CD4-positive, alpha-beta T cell treated with Interleukin-2 at 100 ng/mL for 4 hours (primary cell): ENCODE data around the gene TSPO2.

Source experiments
- DNase-seq: peaks from one replicate; pipeline ENCODE4 v3.0.0-alpha.2; 2020; ENCODE audit warnings: low spot score

TSPO2 gene

DNA sequence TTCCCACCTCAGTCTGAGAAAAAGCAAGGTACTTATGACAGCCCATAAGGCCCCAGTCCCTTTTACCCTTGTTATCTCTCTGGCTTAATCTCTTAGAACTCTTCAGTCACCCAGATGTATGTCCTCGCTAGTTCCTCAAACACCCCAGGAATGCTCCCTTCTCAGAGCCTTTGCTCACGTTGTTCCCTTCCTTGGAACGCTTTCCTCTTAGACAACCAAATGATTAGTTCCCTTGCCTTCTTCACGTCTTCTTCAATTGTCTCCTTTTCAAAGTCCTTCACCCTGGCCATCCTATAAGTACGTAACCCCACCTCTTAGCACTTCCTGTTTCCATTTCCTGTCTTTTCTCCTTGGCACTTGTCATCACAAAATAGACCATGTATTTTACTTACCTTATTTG, 9.6 kb downstream of the TSPO2 start:
- no peak for DNase-seq

DNA sequence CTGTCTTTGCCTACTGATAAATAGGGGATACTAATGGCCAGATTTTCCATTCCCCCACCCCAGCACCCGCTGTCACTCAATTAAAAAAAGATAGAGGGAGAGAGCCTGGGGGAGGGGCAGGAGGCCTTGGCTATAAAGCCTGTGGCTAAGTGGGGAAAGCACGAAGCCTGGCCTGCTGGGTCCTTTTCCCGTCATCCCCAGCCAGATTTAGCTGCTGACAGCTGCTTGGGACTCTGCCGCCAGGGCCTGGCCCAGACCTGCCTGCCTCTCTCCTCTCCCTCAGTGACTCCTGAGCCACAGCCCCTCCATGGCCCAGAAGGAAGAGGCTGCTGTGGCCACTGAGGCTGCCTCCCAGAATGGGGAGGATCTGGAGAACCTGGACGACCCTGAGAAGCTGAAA, 10.8 kb downstream of the TSPO2 start, which contains the start of gene APOBEC2:
Gene APOBEC2 (plus strand): TSS at position 162 of the 400 bp plus-strand sequence. CDS start 146 bp downstream, at position 308.
- DNase-seq, result no peak

GRCh38 chr6:41054511-41054910, 12.2 kb downstream of the TSPO2 start:
- no peak for DNase-seq

DNA sequence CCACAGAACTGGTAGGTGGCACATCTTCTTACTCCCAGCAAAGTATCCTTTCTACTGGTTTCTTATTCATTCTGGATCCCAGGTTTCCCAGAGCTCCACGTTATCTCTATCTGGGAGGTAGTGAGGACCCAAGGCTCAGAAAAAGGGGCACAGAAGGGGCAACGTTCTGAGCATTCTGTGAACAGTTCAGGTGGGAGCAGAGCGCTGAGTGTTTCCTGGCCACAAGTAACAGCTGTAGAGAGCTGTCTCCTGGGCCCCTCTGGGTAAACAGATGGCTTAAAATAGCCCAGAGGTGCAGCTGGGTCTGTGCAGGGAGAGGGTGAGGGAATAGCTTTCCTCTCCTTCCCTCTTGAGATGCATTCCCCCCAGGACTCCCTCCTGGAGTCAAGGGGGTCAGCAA, 12.9 kb downstream of the TSPO2 start:
- no peak for DNase-seq

DNA sequence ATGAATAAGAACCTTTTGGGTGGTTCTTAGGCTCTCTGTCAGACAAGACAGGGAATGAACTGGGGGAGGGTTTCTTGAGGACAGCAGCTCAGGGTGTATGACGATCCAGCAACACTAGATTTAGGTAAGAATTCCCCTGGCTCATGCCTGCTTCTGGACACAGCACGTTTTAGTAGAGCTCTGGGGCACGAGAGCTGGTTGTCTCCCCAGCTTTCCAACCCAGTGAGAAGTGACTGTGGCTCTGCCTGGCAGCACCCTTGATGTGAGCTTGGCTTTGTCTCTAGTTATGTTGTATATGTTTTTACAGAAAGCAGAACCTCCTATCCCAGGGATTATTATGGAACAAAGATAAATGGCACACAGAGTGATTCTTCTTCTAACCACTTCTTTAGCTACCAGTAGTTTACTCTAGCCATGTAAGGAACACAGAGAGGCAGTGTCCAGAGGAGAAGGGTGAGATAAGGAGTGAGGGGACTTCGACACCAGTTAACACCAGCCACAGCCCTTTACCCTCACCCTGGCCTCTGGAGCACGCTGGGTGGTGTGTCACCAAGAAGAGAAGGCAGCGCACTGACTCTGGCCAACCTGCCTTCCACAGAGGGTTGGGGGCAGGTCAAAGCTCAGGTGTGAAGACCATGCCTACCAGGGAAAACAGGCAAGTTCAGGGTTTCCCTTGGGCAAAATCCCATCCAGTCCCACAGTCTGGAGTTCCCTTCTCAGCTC, 14.7 kb downstream of the TSPO2 start:
- no peak for DNase-seq

GRCh38 chr6:41058783-41059181, 16.5 kb downstream of the TSPO2 start:
- DNase-seq, result no peak

DNA sequence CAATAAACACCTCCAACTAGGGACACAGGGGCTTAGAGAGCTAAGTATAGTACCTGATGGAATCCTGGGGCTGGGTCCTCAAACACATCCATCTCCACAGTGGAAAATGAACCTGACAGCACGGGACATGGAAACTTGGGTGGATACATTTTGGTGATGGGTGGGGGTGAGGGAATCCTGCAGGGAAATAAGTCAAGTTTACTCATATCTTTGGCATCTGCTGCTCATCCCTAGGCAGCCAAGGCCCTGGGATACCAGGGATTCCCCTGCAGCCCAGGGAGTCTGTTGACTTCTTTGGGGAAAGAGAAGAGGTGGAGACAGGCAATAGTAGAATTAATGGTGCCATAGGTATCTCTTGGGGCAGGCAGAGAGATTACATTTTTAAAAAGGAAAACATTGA, 17.3 kb downstream of the TSPO2 start:
- DNase-seq, result no peak

DNA sequence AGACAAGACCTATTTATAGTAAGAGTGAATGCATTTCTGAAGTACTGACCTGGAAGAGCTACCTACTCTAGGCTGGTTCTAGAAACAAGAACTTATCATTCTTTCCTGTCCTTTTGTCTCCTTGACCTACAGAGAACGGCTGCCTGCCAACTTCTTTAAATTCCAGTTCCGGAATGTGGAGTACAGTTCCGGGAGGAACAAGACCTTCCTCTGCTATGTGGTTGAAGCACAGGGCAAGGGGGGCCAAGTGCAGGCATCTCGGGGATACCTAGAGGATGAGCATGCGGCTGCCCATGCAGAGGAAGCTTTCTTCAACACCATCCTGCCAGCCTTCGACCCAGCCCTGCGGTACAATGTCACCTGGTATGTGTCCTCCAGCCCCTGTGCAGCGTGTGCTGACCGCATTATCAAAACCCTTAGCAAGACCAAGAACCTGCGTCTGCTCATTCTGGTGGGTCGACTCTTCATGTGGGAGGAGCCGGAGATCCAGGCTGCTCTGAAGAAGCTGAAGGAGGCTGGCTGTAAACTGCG, 19.0 kb downstream of the TSPO2 start:
- DNase-seq, result no peak

DNA sequence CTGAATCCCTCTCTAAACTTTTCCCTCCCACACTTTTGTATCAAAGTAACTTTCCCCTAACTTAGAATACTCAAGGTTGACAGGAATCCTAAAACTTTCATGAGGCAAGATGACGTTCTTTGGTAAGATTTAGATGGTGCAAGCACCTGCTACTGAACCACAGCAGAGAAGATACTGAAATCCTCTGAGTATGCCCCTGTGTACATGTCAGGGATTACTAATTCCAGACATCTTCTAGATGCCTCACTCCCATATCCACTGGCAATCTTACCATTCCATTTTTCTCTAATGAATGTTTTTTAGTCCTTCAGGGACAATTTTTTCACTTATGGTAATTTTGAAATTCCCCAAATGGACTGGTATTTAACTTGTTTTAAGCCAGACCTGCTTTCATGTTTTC, 19.8 kb downstream of the TSPO2 start:
- DNase-seq, result no peak

GRCh38 chr6:41063884-41064285, 21.6 kb downstream of the TSPO2 start:
- no peak for DNase-seq

DNA sequence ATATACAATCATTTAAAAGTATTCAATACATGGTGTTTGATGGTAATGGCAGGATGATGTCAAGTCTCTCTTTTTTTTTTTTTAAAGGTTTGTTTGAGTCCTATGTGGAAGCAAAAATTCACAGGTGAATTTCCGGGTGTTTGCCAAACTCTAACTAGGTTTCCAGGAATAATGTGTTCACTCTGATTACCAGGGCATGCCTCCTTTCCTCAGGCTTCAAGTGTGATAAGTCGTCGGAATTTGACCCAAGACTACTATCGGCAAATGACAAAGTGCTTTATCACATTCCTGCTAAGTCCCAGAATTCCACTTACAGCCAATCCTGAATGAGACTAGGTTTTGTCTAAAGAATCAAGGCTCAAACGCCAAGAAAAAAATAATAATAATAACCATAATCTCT, 22.6 kb downstream of the TSPO2 start:
- no peak for DNase-seq

DNA sequence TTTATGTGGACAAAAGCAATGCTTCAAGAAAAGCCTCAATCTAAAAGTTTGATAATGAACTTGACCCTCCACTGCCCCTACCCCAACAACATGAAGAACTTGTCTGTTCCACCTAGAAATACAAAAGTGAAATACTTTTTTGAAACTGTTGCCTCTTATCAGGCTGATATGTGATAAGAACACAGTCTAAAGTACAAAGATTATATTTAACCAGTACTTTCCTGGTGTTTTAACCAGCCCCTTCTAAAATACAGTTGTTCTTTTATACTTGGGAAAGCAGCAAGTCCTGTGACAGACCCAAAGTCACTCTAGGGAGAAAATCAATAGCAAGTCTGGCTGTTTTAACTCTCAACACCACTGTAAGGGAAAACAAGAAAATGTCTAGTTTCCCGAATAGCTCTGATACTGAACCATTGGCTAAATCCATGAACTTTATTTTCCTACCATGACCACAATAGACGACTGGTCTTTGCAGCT, 23.3 kb downstream of the TSPO2 start:
- DNase-seq, result no peak

GRCh38 chr6:41066867-41067304, 24.6 kb downstream of the TSPO2 start:
- DNase-seq, result peak; percentile 68

GRCh38 chr6:41071501-41071922, 29.2 kb downstream of the TSPO2 start:
- no peak for DNase-seq

- DNase-seq, result peak; percentile 100
Measured at GRCh38 chr6:41071923-41072835, 29.9 kb downstream of the TSPO2 start, which contains the start of gene OARD1. TSS of gene OARD1 (minus strand) at chr6:41072356. CDS start at chr6:41071634, 722 bp downstream.

- DNase-seq, result no peak
Measured at GRCh38 chr6:41072836-41073202, 30.6 kb downstream of the TSPO2 start, which contains the start of gene NFYA. TSS of gene NFYA (plus strand) at chr6:41072974. CDS start at chr6:41079090, 6,116 bp downstream.

DNA sequence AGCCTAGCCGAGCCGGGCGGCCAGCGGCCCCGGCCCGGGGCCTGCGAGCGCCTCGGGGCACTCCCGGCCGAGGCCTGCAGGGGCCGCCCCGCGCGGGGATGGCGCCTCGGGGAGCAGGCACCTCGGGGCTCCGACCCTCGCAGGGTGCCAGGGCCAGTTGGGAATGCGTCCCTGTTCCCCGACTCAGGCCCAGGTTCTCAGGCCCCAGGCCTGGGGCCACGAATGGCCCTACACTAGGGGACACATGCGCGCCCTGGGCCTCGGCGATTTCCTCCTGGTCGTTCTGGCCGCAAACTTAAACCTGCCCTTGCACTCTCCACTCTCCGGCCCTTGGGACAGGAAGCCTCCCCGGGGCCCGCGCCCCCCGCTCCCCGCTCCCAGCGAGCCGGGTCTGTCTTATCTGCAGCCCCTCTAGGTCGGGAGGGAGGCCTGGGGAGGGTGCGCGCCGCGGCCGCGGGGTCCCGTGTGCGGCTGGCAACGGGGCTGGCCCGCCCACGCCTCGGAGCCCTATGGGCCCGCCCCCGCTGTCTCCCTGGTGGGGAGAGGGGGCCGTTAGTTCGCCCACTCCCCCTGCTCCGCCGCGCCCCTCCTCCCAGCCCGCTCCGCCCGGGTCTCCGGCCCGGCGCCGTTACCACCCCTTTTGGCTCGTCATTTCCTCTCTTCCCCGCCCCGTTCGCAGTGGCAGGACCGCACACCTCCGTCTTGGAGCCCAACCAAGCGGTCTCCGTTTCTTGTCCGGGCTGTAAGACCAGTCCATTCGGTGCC, 31.1 kb downstream of the TSPO2 start:
- DNase-seq, result peak; percentile 77

GRCh38 chr6:41073968-41074691, 31.9 kb downstream of the TSPO2 start:
- peak; percentile 24 for DNase-seq

GRCh38 chr6:41074692-41075436, 32.6 kb downstream of the TSPO2 start:
- DNase-seq, result no peak
